ENCODE results near the gene RPS6KB1.
"Not testable (repeated sequence)": the region's sequence is repeated elsewhere in the genome, so short reads cannot be mapped to it uniquely, and the experiment has no call there.

Gene RPS6KB1

GRCh38 chr17:59869941-59870218, 23.0 kb upstream of the RPS6KB1 start:
- in situ Hi-C loops (cut with HindIII; ENCODE audit: low sequenced_read_pairs): loop anchor here (5.0 to 10.0 kb wide), 2 partner anchors 48 to 245 kb away; no protein-coding TSS in a partner anchor

DNA sequence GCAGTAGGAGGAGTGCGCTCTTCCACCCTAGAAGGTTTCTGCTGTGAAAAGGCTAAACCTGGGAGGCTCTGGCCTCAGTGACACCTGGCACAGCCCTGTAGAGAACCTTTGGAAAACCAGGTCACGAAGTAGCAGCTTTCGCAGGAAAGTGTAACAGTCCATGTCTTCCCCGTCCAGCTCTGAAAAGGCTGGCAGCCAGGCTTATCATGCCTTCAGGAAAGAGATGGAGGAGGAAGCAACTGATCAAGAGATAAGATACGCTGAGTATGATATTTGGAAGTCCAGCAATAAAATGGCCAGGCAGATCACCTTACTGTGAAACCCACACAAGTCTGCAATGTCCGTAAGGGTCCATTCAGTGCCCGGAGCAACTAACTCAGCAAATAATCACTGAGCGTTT, 22.4 kb upstream of the RPS6KB1 start:
- in situ Hi-C loops (cut with HindIII; ENCODE audit: low sequenced_read_pairs): loop anchor here (5.0 to 10.0 kb wide), 2 partner anchors 48 to 246 kb away; no protein-coding TSS in a partner anchor

- in situ Hi-C loops (cut with HindIII; ENCODE audit: low sequenced_read_pairs): loop anchor here (5.0 to 10.0 kb wide), 2 partner anchors 50 to 248 kb away; no protein-coding TSS in a partner anchor
Observed at GRCh38 chr17:59872351-59872750, 20.6 kb upstream of the RPS6KB1 start.

DNA sequence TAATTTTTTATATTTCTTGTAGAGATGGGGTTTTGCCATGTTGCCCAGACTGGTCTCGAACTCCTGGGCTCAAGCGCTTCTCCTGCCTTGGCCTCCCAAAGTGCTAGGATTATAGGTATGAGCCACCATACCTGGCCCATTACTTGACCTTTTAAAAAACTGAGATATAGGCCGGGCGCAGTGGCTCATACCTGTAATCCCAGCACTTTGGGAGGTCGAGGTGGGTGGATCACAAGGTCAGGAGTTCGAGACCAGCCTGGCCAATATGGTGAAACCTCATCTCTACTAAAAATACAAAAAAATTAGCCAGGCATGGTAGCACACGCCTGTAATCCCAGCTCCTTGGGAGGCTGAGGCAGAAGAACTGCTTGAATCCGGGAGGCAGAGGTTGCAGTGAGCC, 19.5 kb upstream of the RPS6KB1 start:
- in situ Hi-C loops (cut with HindIII; ENCODE audit: low sequenced_read_pairs): loop anchor here (5.0 to 10.0 kb wide), 2 partner anchors 51 to 249 kb away; no protein-coding TSS in a partner anchor

DNA sequence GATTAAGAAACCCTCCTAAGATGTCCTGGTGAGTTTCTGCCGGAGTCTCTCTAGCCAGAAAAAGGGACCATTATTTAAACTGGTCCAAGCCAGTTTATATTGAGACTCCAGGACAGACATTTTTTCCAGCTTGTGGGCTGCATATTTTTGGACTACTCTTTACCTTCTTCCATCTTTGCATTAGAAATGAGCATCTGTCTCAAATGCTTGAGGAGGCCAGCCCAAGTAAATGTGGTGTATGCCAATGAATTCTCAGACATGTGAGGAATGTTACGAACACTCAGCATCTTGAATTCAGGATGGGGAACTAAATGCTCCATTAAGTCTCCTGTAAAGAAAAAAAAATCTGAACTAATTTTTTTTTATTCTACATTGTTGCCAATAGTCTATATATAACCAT, 18.5 kb upstream of the RPS6KB1 start:
- in situ Hi-C loops (cut with HindIII; ENCODE audit: low sequenced_read_pairs): loop anchor here (5.0 to 10.0 kb wide), 2 partner anchors 52 to 250 kb away; no protein-coding TSS in a partner anchor

DNA sequence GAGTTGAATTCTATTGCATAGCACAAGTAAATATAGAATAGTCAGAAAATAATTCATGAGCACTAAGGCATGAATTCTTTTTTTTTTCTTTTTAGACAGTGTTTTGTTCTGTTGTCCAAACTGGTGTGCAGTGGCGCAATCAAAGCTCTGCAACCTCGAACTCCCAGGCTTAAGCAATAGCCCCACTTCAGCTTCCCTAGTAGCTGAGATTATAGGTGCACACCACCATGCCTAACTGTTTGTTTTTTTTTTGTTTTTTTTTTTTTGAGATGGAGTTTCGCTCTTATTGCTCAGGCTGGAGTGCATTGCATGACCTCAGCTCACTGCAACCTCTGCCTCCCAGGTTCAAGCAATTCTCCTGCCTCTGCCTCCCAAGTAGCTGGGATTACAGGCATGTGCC, 16.8 kb upstream of the RPS6KB1 start:
- in situ Hi-C loops (cut with HindIII; ENCODE audit: low sequenced_read_pairs): loop anchor here (10.0 kb wide), 1 partner anchor 251 kb away; no protein-coding TSS in a partner anchor

GRCh38 chr17:59877965-59878364, 15.0 kb upstream of the RPS6KB1 start:
- in situ Hi-C loops (cut with HindIII; ENCODE audit: low sequenced_read_pairs): loop anchor here (10.0 kb wide), 1 partner anchor 253 kb away; no protein-coding TSS in a partner anchor

GRCh38 chr17:59878624-59879023, 14.3 kb upstream of the RPS6KB1 start:
- in situ Hi-C loops (cut with HindIII; ENCODE audit: low sequenced_read_pairs): loop anchor here (10.0 kb wide), 1 partner anchor 254 kb away; no protein-coding TSS in a partner anchor

DNA sequence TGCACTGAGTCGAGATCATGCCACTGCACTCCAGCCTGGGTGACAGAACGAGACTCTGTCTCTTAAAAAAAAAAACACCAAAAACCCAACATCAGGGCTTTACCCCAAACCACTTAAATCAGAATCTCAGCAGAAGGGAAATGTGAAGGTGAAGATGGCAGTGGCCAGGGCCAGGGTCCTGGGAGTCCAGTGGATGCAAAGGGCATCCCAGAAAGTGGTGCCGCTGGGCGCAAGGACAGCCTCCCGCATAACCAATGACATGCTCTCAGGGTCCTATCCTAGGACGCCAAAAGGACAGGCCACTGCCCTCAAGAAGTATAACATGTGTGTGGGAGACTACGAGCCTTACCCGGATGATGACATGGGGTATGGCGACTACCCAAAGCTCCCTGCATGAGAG, 8.1 kb upstream of the RPS6KB1 start:
- in situ Hi-C loops (cut with HindIII; ENCODE audit: low sequenced_read_pairs): no loop called here

DNA sequence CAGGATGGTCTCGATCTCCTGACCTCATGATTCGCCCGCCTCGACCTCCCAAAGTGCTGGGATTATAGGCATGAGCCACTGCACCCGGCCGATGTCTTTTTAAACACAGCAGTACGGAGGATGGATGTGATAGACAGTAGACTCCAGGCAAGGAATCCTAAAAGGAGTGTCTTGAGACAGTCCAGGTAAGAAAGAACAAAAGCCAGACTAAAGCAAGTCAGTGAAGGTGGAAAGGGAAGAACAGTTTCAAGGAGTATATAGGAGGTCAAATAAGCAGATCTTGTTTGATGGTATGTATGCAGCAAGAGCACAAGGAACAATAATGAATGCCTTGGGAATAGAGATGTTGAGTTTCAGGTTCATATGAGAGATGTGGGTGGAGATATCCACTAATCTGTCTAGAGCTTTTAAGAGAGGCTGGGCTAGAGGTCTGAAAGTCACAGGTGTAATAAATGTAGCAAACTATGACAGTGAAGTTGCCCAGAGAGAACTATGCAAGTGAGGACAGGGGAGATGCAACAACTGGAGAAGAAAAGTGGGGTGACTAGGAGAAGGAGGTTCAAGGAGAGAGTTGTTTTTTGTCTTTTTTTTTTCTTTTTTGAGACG, 4.7 kb upstream of the RPS6KB1 start:
- in situ Hi-C loops (cut with HindIII; ENCODE audit: low sequenced_read_pairs): no loop called here

- in situ Hi-C loops (cut with HindIII; ENCODE audit: low sequenced_read_pairs): no loop called here
Observed at GRCh38 chr17:59890720-59891119, 2.2 kb upstream of the RPS6KB1 start.

GRCh38 chr17:59892251-59892923, 534 bp upstream of the RPS6KB1 start:
- in situ Hi-C loops (cut with HindIII; ENCODE audit: low sequenced_read_pairs): no loop called here

DNA sequence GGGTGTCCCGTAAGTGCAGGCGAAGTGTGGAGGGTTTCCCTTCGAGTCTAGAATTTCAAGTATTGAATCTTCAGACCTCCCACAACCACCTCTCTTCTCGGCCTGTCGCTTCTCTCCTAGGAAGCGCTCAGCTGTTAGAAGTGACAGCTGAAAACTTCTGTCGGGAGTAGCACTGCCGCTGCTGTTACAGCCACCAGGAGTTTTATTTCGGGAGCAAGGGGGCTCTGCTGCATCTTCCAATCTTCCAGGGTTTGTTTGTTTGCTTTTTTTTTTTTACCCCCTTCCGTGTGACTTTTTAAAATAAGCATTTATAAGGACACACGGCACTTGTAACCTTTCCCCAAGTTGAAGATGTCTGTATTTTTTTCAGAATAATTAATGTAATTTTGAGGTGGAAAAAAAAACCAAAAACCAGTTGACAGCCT, 767 bp downstream of the RPS6KB1 start:
- in situ Hi-C loops (cut with HindIII; ENCODE audit: low sequenced_read_pairs): no loop called here

DNA sequence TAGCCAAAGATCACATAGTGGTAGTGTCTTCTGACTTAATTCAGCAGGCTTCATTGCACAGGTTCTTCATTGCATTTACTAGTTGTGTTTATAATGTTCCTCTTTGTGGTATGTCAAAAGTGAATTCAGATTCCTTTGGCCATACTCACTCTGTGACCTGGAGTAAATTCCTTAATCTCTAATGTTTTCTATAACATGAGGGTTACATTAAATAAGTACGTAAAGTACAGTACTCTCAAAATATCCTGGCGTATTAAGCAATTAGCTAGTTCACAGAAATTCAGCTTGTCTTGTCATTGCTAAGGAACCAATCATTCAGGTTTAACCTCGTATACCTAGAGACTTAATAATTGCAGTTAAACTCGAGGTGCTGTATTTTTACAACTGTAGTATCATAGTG, 4.2 kb downstream of the RPS6KB1 start:
- in situ Hi-C loops (cut with HindIII; ENCODE audit: low sequenced_read_pairs): no loop called here

GRCh38 chr17:59899099-59899498, 6.2 kb downstream of the RPS6KB1 start:
- in situ Hi-C loops (cut with HindIII; ENCODE audit: low sequenced_read_pairs): no loop called here

- in situ Hi-C loops (cut with HindIII; ENCODE audit: low sequenced_read_pairs): no loop called here
Observed at GRCh38 chr17:59901604-59902003, 8.7 kb downstream of the RPS6KB1 start.

DNA sequence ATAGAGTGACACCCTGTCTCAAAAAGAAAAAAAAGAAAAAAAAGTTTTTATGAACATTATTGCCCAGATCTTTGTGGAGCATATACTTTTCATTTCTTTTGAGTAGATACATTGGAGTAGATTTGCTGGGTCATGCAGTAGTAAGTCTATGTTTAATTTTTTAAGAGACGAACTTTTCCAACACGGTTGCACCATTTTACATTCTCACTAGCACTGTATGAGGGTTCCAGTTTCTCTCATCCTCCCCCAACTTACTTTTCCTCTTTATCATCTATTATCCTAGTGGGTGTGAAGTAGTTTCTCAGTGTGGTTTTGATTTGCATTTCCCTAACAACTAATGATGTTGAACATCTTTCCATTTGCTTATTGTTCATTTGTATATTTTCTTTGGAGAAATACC, 10.5 kb downstream of the RPS6KB1 start:
- in situ Hi-C loops (cut with HindIII; ENCODE audit: low sequenced_read_pairs): no loop called here

DNA sequence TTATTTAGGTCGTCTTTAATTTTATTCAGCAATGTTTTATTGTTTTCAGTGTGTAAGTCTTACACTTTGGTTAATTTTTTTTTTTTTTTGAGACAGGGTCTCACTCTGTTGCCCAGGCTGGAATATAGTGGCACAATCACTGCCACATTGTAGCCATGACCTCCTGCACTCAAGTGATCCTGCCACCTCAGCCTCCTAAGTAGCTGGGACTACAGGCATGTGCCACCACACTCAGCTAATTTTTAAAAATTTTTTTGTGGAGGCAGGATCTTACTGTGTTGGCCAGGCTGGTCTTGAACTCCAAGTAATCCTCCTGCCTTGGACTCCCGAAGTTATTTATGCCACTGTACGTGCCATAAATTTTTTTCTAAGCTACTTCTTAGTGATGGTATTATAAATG, 14.5 kb downstream of the RPS6KB1 start:
- in situ Hi-C loops (cut with HindIII; ENCODE audit: low sequenced_read_pairs): no loop called here

DNA sequence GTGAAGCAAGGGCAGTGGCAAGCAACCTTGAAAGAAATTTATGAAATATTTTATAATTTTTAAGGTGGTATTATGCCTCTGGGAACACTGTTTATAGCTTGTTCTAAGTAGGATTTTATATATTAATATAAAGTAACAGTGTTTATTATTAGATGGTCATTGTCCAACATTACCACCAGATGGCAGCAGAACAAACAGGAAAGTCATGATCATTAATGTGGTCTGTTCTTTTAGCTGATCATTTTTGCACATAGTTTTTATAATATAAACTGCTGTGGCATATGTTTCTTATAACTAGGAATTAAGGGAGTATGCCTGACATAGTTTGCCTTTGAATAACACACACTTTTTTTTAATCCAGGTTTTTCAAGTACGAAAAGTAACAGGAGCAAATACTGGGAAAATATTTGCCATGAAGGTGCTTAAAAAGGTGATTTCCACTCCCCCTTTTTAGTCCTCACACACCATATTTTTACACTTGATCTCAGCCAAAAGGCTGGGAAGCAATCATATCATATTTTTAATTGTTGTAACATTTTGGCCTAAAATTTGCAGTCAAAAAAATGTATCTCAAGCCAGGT, 21.4 kb downstream of the RPS6KB1 start:
- in situ Hi-C loops (cut with HindIII; ENCODE audit: low sequenced_read_pairs): no loop called here

DNA sequence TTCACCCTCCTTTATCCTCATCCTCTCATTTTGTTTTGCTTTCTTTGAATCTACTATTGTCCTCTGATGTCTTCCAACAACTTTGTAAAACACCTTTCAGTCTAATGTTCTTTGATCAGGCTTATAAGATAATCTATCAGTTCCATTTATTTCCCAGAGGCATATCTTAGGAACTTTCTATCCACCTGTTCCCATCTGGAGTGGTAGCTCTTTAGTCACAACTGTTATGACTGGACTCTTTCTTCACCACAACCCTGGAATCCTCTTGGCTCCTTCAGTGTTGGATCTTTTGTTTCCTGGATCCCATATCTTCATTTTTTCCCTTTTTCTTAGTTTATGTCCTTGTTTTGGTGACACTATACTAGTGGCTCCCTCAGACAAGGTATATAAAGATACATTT, 23.5 kb downstream of the RPS6KB1 start:
- in situ Hi-C loops (cut with HindIII; ENCODE audit: low sequenced_read_pairs): no loop called here

DNA sequence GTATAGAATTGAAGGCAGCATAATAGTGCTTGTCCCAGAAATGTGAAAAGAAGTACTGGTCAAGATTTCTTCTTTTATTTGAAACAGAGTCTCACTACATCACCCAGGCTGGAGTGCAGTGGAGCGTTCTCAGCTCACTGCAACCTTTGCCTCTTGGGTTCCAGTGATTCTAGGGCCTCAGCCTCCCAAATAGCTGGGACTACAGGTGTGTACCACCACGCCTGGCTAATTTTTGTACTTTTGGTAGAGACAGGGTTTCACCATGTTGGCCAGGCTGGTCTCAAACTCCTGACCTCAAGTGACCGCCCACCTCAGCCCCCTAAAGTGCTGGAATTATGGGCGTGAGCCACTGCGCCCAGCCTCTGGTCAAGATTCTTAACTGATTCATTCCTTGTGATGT, 27.7 kb downstream of the RPS6KB1 start:
- in situ Hi-C loops (cut with HindIII; ENCODE audit: low sequenced_read_pairs): not testable (repeated sequence)

DNA sequence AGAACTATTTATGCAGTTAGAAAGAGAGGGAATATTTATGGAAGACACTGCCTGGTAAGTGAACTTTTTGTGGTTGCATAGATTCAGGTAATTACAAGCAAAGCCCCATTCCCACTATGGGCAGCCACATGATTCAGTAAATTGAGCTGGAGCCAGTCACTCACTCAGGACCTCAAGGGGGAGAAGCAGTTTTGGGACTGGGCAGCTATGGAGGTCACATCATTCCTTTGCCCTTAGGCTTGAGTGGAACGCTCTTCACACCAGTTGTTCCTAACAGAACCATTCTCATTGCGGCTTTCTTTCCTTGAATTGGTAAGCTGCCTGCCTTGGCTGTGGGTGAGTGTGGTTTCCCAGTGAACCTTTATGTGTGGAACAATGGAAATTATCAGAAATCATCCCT, 37.2 kb downstream of the RPS6KB1 start:
- in situ Hi-C loops (cut with HindIII; ENCODE audit: low sequenced_read_pairs): not testable (repeated sequence)

Measured in endothelial cell of hepatic sinusoid (primary cell).